GM12864 (cell line): ENCODE results near the gene TCTN1.
A peak's percentile ranks its signal among the peaks of the same experiment; 100 is the strongest.
"Not testable (repeated sequence)": the region's sequence is repeated elsewhere in the genome, so short reads cannot be mapped to it uniquely, and the experiment has no call there.

Experiments used
- DNase-seq: peaks from one replicate; pipeline ENCODE4 v3.0.0-alpha.2; 2011; ENCODE audit warnings: low read depth
- H3K4me3 ChIP-seq: 2 replicates; pipeline ENCODE4 v1.5.1; 2011; ENCODE audit warnings: mild to moderate bottlenecking, low read depth, low read length, control low read depth
- CTCF ChIP-seq: IDR thresholded peaks from 2 replicates; pipeline ENCODE4 v1.5.1; 2011; ENCODE audit warnings: low read depth, mild to moderate bottlenecking, moderate library complexity, low read length, control low read depth, inconsistent platforms; ENCODE audit errors: missing control alignments

The TCTN1 gene

GRCh38 chr12:110613771-110614684 lies at the start of gene TCTN1:
TSS of gene TCTN1 (plus strand) at chr12:110614129. CDS start at chr12:110614183, 54 bp downstream.
- no peak for TF ChIP-seq CTCF
- peak within 1 kb of the TSS; percentile 91 for H3K4me3 ChIP-seq
- DNase-seq: peak; percentile 85

- H3K4me3 ChIP-seq: no peak overlapping the region
- TF ChIP-seq CTCF: no peak
- no peak for DNase-seq
These were observed 49.4 kb upstream of the TCTN1 start for GRCh38 chr12:110564471-110564991.

- no peak overlapping the region for H3K4me3 ChIP-seq
- no peak for TF ChIP-seq CTCF
- no peak for DNase-seq
These were observed 47.7 kb upstream of the TCTN1 start for GRCh38 chr12:110565894-110566871.

- TF ChIP-seq CTCF: no peak
- no peak for DNase-seq
- no peak overlapping the region for H3K4me3 ChIP-seq
These were observed 46.9 kb upstream of the TCTN1 start for GRCh38 chr12:110566993-110567392.

GRCh38 chr12:110568752-110569151 lies 45.2 kb upstream of the TCTN1 start:
- H3K4me3 ChIP-seq: no peak overlapping the region
- DNase-seq: no peak
- TF ChIP-seq CTCF: no peak

- not testable (repeated sequence) for DNase-seq, H3K4me3 ChIP-seq
These were observed 44.1 kb upstream of the TCTN1 start for GRCh38 chr12:110569838-110570237.

- DNase-seq, H3K4me3 ChIP-seq: not testable (repeated sequence)
These were observed 43.1 kb upstream of the TCTN1 start for GRCh38 chr12:110570798-110571197.
